Astrocyte (in vitro differentiated cells and primary cell): ENCODE results near the gene RBM48.

Experiments
- EZH2 ChIP-seq: IDR thresholded peaks from 2 replicates; pipeline ENCODE4 v1.6.1; 2012; ENCODE audit warnings: mild to moderate bottlenecking, low read length, inconsistent platforms; ENCODE audit not compliant: insufficient read depth
- TF ChIP-seq, protein P1 (sequence below): IDR thresholded peaks from 2 replicates; pipeline ENCODE4 v1.5.1; 2011; ENCODE audit warnings: low read depth, mild to moderate bottlenecking, inconsistent platforms, low read length, moderate library complexity; ENCODE audit not compliant: insufficient read depth

DNA sequence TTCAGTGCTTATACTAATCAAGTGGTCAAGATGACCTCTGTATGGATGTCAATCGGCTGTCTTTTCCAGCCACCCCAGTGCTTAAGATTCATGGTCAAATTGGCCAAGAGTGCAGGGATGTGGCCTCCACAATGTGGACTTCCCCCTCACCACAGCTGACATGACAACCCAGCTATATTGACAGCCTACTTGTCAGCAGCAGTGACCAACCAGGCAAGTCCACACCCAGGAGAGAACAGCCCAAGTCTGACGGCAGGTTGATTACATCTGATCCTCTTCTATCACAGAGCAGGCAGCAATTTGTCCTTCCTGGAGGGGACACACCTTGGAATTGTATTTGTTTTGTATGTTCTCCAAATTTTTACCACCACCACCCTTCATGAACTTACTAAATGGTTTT lies 42.6 kb upstream of the RBM48 start:
- TF ChIP-seq, protein P1, sequence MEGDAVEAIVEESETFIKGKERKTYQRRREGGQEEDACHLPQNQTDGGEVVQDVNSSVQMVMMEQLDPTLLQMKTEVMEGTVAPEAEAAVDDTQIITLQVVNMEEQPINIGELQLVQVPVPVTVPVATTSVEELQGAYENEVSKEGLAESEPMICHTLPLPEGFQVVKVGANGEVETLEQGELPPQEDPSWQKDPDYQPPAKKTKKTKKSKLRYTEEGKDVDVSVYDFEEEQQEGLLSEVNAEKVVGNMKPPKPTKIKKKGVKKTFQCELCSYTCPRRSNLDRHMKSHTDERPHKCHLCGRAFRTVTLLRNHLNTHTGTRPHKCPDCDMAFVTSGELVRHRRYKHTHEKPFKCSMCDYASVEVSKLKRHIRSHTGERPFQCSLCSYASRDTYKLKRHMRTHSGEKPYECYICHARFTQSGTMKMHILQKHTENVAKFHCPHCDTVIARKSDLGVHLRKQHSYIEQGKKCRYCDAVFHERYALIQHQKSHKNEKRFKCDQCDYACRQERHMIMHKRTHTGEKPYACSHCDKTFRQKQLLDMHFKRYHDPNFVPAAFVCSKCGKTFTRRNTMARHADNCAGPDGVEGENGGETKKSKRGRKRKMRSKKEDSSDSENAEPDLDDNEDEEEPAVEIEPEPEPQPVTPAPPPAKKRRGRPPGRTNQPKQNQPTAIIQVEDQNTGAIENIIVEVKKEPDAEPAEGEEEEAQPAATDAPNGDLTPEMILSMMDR, result no peak
- TF ChIP-seq EZH2, result no peak
